HL-60 (cell line): ENCODE results near the gene TNP2.

ENCODE experiments used
- CTCF ChIP-seq: IDR thresholded peaks from one replicate; pipeline ENCODE4 v1.5.1; 2011; ENCODE audit warnings: low read length, control low read depth, inconsistent platforms; ENCODE audit not compliant: insufficient read depth
- POLR2AphosphoS5 ChIP-seq: IDR thresholded peaks from 2 replicates; pipeline ENCODE4 v1.6.1; 2012; ENCODE audit warnings: low read depth

- TF ChIP-seq CTCF, result no peak
- TF ChIP-seq POLR2AphosphoS5, result no peak
Measured at GRCh38 chr16:11315510-11315909, 46.4 kb upstream of the TNP2 start.
